ENCODE results near the gene ZNF81. TPM values are rescaled to one million over a fixed set of nuclear protein-coding genes. Genes with fewer than 3 reads are reported as not detected.
A peak's percentile ranks its signal among the peaks of the same experiment; 100 is the strongest.
"Not testable (repeated sequence)": the region's sequence is repeated elsewhere in the genome, so short reads cannot be mapped to it uniquely, and the experiment has no call there.

The ZNF81 gene
- total and polyA plus RNA-seq, 2 of the 13 experiments (the other 11 are each of a cell fraction or from before 2014, with no cell fraction given): 1.4 to 3.2 TPM

GRCh38 chrX:47802589-47802988 lies 34.1 kb upstream of the ZNF81 start:
- DNase-seq (ENCODE audit: low spot score) (peak; percentile 10), ATAC-seq (no peak), FAIRE-seq (no peak)
- Histone ChIP-seq H3K9me3 (ENCODE audit: low read length) (no peaks in the 10 kb centered on the region), H4K20me1 (ENCODE audit: insufficient read depth, low read length) (no peaks in the 10 kb centered on the region), H3K4me2 (ENCODE audit: low read depth, low read length) (0 out of 2 replicates have a peak overlapping the region, but pooled peaks have one; percentile 32), H3K36me3 (replicated peaks in 1 of 2; ENCODE audit: control insufficient read depth in 1 of 2, insufficient read depth in 2 of 2, low read length in 2 of 2) (no peaks in the 10 kb centered on the region), H3K79me2 (ENCODE audit: insufficient read depth, low read length) (no peaks in the 10 kb centered on the region), H3K27ac (ENCODE audit: extremely low read length, insufficient read depth, low read length) (no peak overlapping the region), H3K9ac (ENCODE audit: insufficient read depth, low read depth, low read length) (no peak overlapping the region), H2AFZ (ENCODE audit: low read length) (no peak overlapping the region), H3K4me1 (ENCODE audit: insufficient read depth, low read length) (no peaks in the 10 kb centered on the region), H3K27me3 (ENCODE audit: control insufficient read depth in 1 of 2, insufficient read depth in 2 of 2, low read length in 2 of 2) (peaks cover 0 to 2% of the 10 kb centered on the region in 2 experiments; a peak in 1 of 5 replicates), H3K4me3 (replicated peaks in 1 of 3; ENCODE audit: insufficient read depth in 1 of 3, low read depth in 2 of 3, low read length in 3 of 3) (no peak overlapping the region; a peak in 1 of 6 replicates)
- WGBS (ENCODE audit: low lambda C conversion rate): 26% methylated on average over 3 of the region's 4 CpGs
- no TSS peak for BruUV-seq (replicated peaks)
- intact Hi-C loops (cut with micrococcal nuclease; ENCODE audit: unreplicated experiment): no loop called here
- ChIA-PET POLR2A (no interaction called here), CTCF (ENCODE audit: low intra/inter-chr PET ratio, low total read pairs) (no interaction called here)
- TF ChIP-seq ZNF24 (IDR thresholded peaks at IDR 0.05) (peak; percentile 37; the same call in 1 of the 2 replicates), CEBPZ (IDR thresholded peaks at IDR 0.05; ENCODE audit: low read length) (no peak), CEBPG (CRISPR knock-in tag; IDR thresholded peaks at IDR 0.05) (0 out of 2 replicates have a peak, but pooled peaks have one; percentile 14)
- in situ Hi-C loops (cut with HindIII; ENCODE audit: extremely low pct_ligation_motif_present, low pct_unique_long_range_greater_than_20kb): no loop called here

GRCh38 chrX:47803103-47803502 lies 33.6 kb upstream of the ZNF81 start:
- H3K36me3 ChIP-seq (replicated peaks in 1 of 2; ENCODE audit: control insufficient read depth in 1 of 2, insufficient read depth in 2 of 2, low read length in 2 of 2); H3K4me3 ChIP-seq (replicated peaks in 1 of 3; ENCODE audit: insufficient read depth in 1 of 3, low read depth in 2 of 3, low read length in 3 of 3); H3K27ac ChIP-seq (ENCODE audit: extremely low read length, insufficient read depth, low read length); H3K9me3 ChIP-seq (ENCODE audit: low read length); CTCF ChIA-PET (ENCODE audit: low intra/inter-chr PET ratio, low total read pairs); H4K20me1 ChIP-seq (ENCODE audit: insufficient read depth, low read length); H2AFZ ChIP-seq (ENCODE audit: low read length); H3K9ac ChIP-seq (ENCODE audit: insufficient read depth, low read depth, low read length); H3K79me2 ChIP-seq (ENCODE audit: insufficient read depth, low read length); BruUV-seq (replicated peaks); DNase-seq (ENCODE audit: low spot score); intact Hi-C loops (cut with micrococcal nuclease; ENCODE audit: unreplicated experiment); H3K4me1 ChIP-seq (ENCODE audit: insufficient read depth, low read length); H3K27me3 ChIP-seq (ENCODE audit: control insufficient read depth in 1 of 2, insufficient read depth in 2 of 2, low read length in 2 of 2); POLR2A ChIA-PET; in situ Hi-C loops (cut with HindIII; ENCODE audit: extremely low pct_ligation_motif_present, low pct_unique_long_range_greater_than_20kb): not testable (repeated sequence)
- peak; percentile 65; the same call in 1 of the 2 replicates for TF ChIP-seq ZNF768 (CRISPR knock-in tag; IDR thresholded peaks at IDR 0.05)
- FAIRE-seq: peak; percentile 37
- 4% methylated on average over 8 of the region's 21 CpGs for WGBS (ENCODE audit: low lambda C conversion rate)
- H3K4me2 ChIP-seq (ENCODE audit: low read depth, low read length): peak overlapping the region; percentile 32; the same call in 1 of the 2 replicates
- peak; percentile 74 for ATAC-seq
